GM10266 (cell line): ENCODE data around the gene PLSCR5.

Source experiments
- DNase-seq: peaks from one replicate; pipeline ENCODE4 v3.0.0; 2012; ENCODE audit errors: extremely low spot score
- TF ChIP-seq, protein P1 (sequence below): IDR thresholded peaks from 2 replicates; pipeline ENCODE4 v1.5.1; 2012; ENCODE audit warnings: mild to moderate bottlenecking, low read depth; ENCODE audit not compliant: control insufficient read depth, insufficient read depth; ENCODE audit errors: missing control alignments

Gene PLSCR5, protein sequence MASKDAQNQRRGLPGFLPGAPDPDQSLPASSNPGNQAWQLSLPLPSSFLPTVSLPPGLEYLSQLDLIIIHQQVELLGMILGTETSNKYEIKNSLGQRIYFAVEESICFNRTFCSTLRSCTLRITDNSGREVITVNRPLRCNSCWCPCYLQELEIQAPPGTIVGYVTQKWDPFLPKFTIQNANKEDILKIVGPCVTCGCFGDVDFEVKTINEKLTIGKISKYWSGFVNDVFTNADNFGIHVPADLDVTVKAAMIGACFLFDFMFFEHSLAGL

DNA sequence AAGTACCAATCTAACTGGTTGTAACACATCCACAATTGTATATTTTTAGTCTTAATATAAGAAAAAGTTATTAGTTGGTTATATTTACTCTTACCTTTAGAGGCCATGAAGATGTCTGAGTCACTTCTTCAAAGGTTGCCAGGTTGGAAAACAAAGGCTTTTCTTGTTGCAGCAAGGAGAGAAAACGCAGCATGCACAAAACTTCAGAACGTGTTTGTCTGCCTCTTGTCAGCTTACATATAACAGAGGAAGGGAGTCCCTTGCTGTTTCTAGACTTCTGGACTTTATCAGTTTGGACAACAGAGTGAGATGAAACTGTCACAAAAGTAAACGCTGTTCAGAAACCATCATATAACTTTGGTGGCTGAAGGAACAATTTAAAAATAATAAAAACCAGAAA is at the start of gene PLSCR5:
PLSCR5 (minus strand) TSS at position 241 of the 400 bp plus-strand sequence; CDS start at position 107, 134 bp downstream.
- no peak for DNase-seq
- TF ChIP-seq, protein P1, sequence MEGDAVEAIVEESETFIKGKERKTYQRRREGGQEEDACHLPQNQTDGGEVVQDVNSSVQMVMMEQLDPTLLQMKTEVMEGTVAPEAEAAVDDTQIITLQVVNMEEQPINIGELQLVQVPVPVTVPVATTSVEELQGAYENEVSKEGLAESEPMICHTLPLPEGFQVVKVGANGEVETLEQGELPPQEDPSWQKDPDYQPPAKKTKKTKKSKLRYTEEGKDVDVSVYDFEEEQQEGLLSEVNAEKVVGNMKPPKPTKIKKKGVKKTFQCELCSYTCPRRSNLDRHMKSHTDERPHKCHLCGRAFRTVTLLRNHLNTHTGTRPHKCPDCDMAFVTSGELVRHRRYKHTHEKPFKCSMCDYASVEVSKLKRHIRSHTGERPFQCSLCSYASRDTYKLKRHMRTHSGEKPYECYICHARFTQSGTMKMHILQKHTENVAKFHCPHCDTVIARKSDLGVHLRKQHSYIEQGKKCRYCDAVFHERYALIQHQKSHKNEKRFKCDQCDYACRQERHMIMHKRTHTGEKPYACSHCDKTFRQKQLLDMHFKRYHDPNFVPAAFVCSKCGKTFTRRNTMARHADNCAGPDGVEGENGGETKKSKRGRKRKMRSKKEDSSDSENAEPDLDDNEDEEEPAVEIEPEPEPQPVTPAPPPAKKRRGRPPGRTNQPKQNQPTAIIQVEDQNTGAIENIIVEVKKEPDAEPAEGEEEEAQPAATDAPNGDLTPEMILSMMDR: no peak

DNA sequence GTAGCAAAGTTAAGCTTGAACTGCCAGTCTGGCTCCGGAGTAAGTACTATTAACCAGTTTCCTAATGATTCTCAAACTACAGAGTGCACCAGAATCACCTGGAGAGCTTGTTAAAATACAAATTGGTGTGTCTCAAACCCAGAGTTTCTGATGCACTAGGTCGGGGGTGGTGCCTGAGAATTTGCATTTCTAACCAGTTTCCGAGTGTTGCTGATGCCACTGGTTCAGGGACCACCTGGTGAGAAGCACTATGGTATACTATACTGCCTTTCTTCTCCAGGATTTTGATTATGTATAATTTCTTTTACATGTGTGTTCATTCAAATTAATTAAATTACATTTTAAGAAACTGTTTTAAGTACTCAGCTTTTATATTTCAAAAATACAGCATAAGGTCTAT is 48.8 kb upstream of the PLSCR5 start:
- DNase-seq: no peak
- TF ChIP-seq, protein P1: no peak

DNA sequence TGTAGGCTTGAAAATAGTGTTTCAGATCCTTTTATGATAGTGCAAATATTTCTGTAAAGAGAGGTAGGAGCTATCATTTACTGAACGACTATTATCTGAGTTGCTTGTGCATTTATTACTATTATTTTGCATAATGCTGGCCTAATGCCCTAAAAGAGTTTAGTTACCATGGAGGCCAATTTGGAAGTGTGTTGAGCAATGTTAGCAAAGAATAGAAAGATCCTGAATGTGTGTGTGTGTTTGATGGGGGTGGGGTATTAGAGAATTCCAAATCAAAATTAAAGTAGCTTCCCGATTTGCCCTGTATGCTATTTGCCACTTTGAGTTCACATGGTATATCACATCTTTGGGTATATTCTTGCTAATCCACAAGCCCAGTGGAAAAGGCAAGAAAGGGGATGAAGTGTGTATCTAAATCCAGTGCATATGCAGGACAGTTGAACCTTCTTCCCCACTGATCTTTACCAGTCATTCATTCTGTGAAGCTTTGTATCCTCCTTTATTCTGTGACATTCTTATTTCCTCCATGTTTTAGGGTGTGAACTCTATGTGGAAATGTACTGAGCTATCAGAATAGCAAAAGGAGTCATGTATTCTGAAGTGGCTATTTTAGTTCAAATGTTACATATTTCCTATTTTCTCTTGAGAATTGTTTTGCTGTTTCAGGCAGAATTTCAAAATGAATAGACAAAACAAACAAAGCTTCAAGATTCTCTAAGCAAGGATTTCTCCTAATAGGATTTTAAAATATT is 45.7 kb upstream of the PLSCR5 start:
- TF ChIP-seq, protein P1: no peak

DNA sequence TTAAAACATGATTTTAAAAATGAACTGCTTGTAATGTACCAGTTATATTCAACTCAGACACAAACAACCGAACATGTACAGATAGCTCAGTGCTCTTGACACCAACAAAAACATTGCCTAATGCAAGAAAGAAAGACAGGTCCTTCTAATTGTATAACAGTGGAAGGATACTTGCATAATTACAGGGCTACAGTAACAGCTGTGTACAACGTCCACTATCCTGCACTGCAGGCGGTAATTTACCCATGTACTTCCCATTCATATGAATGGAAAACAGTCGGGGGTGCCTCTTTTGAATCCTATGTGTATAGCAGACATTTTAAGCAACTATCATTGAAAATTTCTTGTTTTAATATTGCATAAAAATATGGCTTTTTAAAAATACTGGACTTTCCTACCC is 41.1 kb upstream of the PLSCR5 start:
- no peak for DNase-seq
- TF ChIP-seq, protein P1: no peak

More for the DNA sequence above, 45.7 kb upstream of the PLSCR5 start:
- no peak for DNase-seq

DNA sequence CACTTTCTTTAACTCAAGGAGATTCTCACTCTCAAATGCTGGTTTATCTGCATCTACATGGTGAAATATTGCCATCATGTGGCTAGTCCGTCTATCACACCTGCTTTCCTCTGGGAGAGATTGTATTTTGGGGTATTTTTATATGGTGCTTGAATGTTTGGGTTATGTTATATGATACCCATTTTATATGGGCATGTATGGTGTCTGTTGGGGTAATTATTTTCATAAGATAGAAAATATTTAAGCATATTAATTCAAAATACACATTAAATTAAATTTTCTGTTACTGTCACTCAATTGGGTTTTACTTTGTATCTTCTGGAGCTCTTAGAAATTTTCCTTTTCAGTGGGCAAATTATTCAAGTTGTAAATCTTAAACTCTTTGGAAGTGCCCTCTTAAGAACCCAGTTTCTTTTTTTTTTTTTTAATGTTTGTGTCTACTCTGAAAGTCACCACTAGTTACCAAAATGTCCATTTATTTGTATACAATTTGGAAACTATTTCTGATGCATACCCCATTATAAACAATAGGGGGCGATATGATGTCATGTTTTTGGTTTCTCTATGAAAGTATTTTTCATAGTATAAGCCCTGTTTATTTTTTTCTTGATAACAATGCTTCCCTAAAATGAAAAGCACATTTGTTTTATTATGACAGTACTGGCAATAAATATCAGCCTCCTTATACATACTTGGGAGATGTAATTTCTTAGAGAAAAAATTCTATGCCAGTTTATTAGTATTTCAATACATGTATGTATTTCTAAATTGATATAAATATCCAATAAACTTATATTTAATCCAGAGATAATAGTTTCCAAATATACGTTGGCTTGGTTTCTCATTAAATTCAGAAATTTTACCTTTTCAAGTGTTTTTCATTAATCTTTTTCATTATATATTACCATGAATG is 36.1 kb upstream of the PLSCR5 start:
- TF ChIP-seq, protein P1: peak; percentile 54
- peak; percentile 10 for DNase-seq

DNA sequence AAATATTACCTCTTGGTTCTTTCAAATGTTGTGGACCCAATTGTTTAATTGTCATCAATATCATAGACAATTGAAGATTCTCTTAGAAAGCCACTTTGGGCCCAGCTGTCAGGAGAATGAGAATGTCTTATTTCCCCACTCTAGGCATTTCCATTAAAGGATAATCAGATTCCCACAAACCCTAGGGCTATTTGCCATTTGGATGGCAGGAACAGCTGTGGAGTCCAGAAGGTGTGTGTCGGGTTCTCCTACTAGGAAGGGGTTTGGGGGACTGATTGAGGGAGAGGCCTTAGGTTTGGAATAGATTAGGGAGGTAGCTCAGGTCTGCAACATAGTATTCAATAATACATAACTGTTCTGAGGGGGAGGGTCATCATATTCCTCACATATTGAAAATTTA is 35.2 kb upstream of the PLSCR5 start:
- TF ChIP-seq, protein P1: no peak
- no peak for DNase-seq
